ENCODE data around the gene SBNO2. TPM values are rescaled to one million over a fixed set of nuclear protein-coding genes. Genes with fewer than 3 reads are reported as not detected.

The SBNO2 gene
- total RNA-seq, 1 donor from 2014 or later, result 54.0 TPM

GRCh38 chr19:1105873-1106840 is 67.9 kb downstream of the SBNO2 start:
- DNase-seq (ENCODE audit: extremely low spot score in 2 of 2), result no peak
- intact Hi-C loops (cut with DNase I), result no loop called here
- Histone ChIP-seq H3K36me3 (peaks cover 0 to 41% of the 10 kb centered on the region in 2 donors), H3K27me3 (no peaks in the 10 kb centered on the region), H3K27ac (peak overlapping the region; percentile 99), H3K4me3 (peak overlapping the region in 1 of 2 donors; percentile 92), H3K4me1 (peaks cover 51% of the 10 kb centered on the region), H3K9me3 (no peaks in the 10 kb centered on the region)
- TF ChIP-seq POLR2A (IDR thresholded peaks at IDR 0.05) (no peak), POLR2AphosphoS5 (IDR thresholded peaks at IDR 0.05; ENCODE audit: insufficient read depth in 1 of 2, low read depth in 1 of 2) (no peak), CTCF (IDR thresholded peaks at IDR 0.05) (no peak)

- Histone ChIP-seq H3K4me1 (peaks cover 58% of the 10 kb centered on the region), H3K4me3 (peak overlapping the region; percentile 86 to 92), H3K27me3 (no peaks in the 10 kb centered on the region), H3K36me3 (peaks cover 0 to 33% of the 10 kb centered on the region in 2 donors), H3K27ac (peak overlapping the region; percentile 99), H3K9me3 (no peaks in the 10 kb centered on the region)
- TF ChIP-seq CTCF (IDR thresholded peaks at IDR 0.05) (no peak), POLR2A (IDR thresholded peaks at IDR 0.05) (no peak), POLR2AphosphoS5 (IDR thresholded peaks at IDR 0.05; ENCODE audit: insufficient read depth in 1 of 2, low read depth in 1 of 2) (peak in 1 of 2 donors; percentile 59)
- intact Hi-C loops (cut with DNase I), result no loop called here
- no peak for DNase-seq (ENCODE audit: extremely low spot score in 2 of 2)
These were observed 68.8 kb downstream of the SBNO2 start for GRCh38 chr19:1105008-1105872.

- Histone ChIP-seq H3K36me3 (peaks cover 0 to 25% of the 10 kb centered on the region in 2 donors), H3K9me3 (no peaks in the 10 kb centered on the region), H3K27ac (peak overlapping the region; percentile 99), H3K27me3 (no peaks in the 10 kb centered on the region), H3K4me3 (peak overlapping the region; percentile 86 to 92), H3K4me1 (peaks cover 60% of the 10 kb centered on the region)
- intact Hi-C loops (cut with DNase I), result loop anchor here (5.0 kb wide), 1 partner anchor 77 kb away; the partner anchor contains the start of gene CNN2
- TF ChIP-seq CTCF (IDR thresholded peaks at IDR 0.05) (no peak), POLR2A (IDR thresholded peaks at IDR 0.05) (peak in 1 of 2 donors; percentile 10)
- DNase-seq (ENCODE audit: extremely low spot score in 2 of 2), result no peak
These were observed 69.6 kb downstream of the SBNO2 start for GRCh38 chr19:1104311-1105007.

- H3K9me3 ChIP-seq, result no peaks in the 10 kb centered on the region
- peak within 1 kb of the TSS; percentile 99 for H3K27ac ChIP-seq
- peaks cover 0 to 19% of the 10 kb centered on the region in 2 donors for H3K36me3 ChIP-seq
- H3K4me1 ChIP-seq, result peaks cover 66% of the 10 kb centered on the region
- H3K27me3 ChIP-seq, result no peaks in the 10 kb centered on the region
- intact Hi-C loops (cut with DNase I), result loop anchor here (5.0 kb wide), 1 partner anchor 77 kb away; the partner anchor contains the start of gene CNN2
- peak within 1 kb of the TSS; percentile 86 to 92 for H3K4me3 ChIP-seq
- no peak for TF ChIP-seq CTCF (IDR thresholded peaks at IDR 0.05)
- peak; percentile 96 to 98 for TF ChIP-seq POLR2AphosphoS5 (IDR thresholded peaks at IDR 0.05; ENCODE audit: insufficient read depth in 1 of 2, low read depth in 1 of 2)
- peak; percentile 14 to 89 for TF ChIP-seq POLR2A (IDR thresholded peaks at IDR 0.05)
- peak; percentile 99 for DNase-seq (ENCODE audit: extremely low spot score in 2 of 2)
These were observed 70.3 kb downstream of the SBNO2 start, which contains the start of gene GPX4 for GRCh38 chr19:1103708-1104310. TSS of gene GPX4 (plus strand) at chr19:1103994. CDS start at chr19:1104044, 50 bp downstream.

Measured in vagina (tissue), 2 donors.